Activated T-cell treated with anti-CD3 and anti-CD28 coated beads, Interleukin-2, amount 50 U/mL, for 72 hours (primary cell): Measurements from ENCODE around the gene TMEM95. TPM values are rescaled to one million over a fixed set of nuclear protein-coding genes. Genes with fewer than 3 reads are reported as not detected.

Experiments used
- ATAC-seq, 2 donors: fragments of 150-1000 bp; cut with Tn5 transposase; replicated peaks in 1 of 2; 2 replicates each; pipeline ENCODE4 v1.10.0; 2021; ENCODE audit warnings: moderate library complexity in 2 of 2, mild to moderate bottlenecking in 1 of 2
- DNase-seq, 2 donors: peaks; one replicate each; pipeline ENCODE4 v3.0.0; 2021 to 2022; ENCODE audit warnings: mixed read lengths in 1 of 2
- H3K27ac Mint-ChIP-seq: one replicate; pipeline ENCODE4 v1.8.0; 2022; ENCODE audit warnings: mild to moderate bottlenecking, moderate library complexity, mixed read lengths
- H3K27me3 Mint-ChIP-seq: one replicate; pipeline ENCODE4 v1.8.0; 2022; ENCODE audit warnings: low read depth, mixed read lengths
- H3K36me3 Mint-ChIP-seq, 2 donors: one replicate each; pipeline ENCODE4 v1.8.0; 2022; ENCODE audit warnings: mixed read lengths in 2 of 2, mild to moderate bottlenecking in 1 of 2; ENCODE audit not compliant: insufficient read depth in 2 of 2
- H3K4me1 Mint-ChIP-seq: one replicate; pipeline ENCODE4 v1.8.0; 2022; ENCODE audit warnings: low read depth, mixed read lengths
- H3K4me3 Mint-ChIP-seq, 2 donors: one replicate each; pipeline ENCODE4 v1.8.0; 2022; ENCODE audit warnings: mild to moderate bottlenecking in 2 of 2, mixed read lengths in 2 of 2, moderate library complexity in 2 of 2
- H3K9me3 Mint-ChIP-seq, 2 donors: one replicate each; pipeline ENCODE4 v1.8.0; 2022; ENCODE audit warnings: mixed read lengths in 2 of 2
- total RNA-seq, 2 donors: library from RNA; stranded (reverse); gene quantifications; one replicate each; pipeline ENCODE4 v1.2.3, GENCODE V29; 2022

Gene TMEM95, protein sequence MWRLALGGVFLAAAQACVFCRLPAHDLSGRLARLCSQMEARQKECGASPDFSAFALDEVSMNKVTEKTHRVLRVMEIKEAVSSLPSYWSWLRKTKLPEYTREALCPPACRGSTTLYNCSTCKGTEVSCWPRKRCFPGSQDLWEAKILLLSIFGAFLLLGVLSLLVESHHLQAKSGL
- total RNA-seq, result under 1 TPM in 1 of 2 donors, not detected in 1; 0.34 TPM

- H3K4me3 Mint-ChIP-seq, result peak within 1 kb of the TSS; percentile 29 to 70
- H3K27ac Mint-ChIP-seq, result peak within 1 kb of the TSS; percentile 70
- DNase-seq, result no peak
- H3K36me3 Mint-ChIP-seq, result peaks cover 2 to 4% of the 10 kb centered on the region in 2 donors
- no peak for ATAC-seq
- no peaks in the 10 kb centered on the region for H3K9me3 Mint-ChIP-seq
- peaks cover 37% of the 10 kb centered on the region for H3K4me1 Mint-ChIP-seq
- H3K27me3 Mint-ChIP-seq, result peaks cover 6% of the 10 kb centered on the region
Measured at GRCh38 chr17:7355053-7355452, at the start of gene TMEM95. TSS of gene TMEM95 (plus strand) at chr17:7355156. CDS start at chr17:7355205, 49 bp downstream.

DNA sequence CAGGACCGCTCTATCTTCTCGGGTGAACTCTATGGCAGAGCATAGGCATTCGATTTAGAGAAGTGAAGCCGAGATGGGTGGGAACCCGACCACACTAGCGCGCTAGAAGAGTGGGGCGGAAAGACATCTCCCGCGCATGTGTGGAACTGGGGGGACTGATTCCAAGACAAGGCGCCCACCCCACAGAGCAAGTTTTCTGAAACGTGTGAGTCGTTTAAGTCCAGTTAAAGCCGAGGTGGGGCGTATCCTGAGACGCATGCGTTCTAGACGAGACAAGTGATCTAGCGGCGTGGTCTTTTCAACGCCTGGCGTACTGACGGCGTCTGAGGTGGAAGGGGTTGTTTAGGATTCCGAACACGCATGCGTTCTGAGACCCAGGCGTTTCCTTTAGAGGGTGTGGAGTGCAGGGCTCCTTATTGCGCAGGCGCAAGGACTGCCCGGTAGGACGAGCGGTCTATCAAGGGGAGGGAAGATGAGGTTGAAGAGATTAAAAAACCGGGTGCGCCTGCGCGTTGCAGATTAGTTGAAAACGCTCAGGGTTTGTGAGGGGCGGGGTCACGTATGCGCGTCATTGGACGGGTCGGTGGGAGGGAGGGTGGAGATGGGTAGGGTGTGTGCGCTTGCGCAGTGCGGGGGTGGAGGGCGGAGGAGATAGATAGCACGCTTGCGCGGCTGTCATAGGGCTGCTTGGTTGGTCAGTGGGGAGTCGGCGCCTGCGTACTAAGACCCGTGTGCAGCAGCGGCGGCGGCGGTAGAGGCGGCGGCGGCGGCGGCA, 47.9 kb upstream of the TMEM95 start, which contains the start of gene EIF5A:
Gene EIF5A (plus strand): TSS at position 718 of the 775 bp plus-strand sequence. CDS start 2,008 bp downstream, outside the sequence.
- peaks cover 41% of the 10 kb centered on the region for H3K4me1 Mint-ChIP-seq
- ATAC-seq (peak; percentile 78 to 79), DNase-seq (peak; percentile 100)
- no peaks in the 10 kb centered on the region for H3K9me3 Mint-ChIP-seq
- H3K4me3 Mint-ChIP-seq, result peak within 1 kb of the TSS; percentile 85 to 94
- H3K27ac Mint-ChIP-seq, result peak within 1 kb of the TSS; percentile 91
- H3K36me3 Mint-ChIP-seq, result peaks cover 27 to 32% of the 10 kb centered on the region in 2 donors
- H3K27me3 Mint-ChIP-seq, result no peaks in the 10 kb centered on the region

DNA sequence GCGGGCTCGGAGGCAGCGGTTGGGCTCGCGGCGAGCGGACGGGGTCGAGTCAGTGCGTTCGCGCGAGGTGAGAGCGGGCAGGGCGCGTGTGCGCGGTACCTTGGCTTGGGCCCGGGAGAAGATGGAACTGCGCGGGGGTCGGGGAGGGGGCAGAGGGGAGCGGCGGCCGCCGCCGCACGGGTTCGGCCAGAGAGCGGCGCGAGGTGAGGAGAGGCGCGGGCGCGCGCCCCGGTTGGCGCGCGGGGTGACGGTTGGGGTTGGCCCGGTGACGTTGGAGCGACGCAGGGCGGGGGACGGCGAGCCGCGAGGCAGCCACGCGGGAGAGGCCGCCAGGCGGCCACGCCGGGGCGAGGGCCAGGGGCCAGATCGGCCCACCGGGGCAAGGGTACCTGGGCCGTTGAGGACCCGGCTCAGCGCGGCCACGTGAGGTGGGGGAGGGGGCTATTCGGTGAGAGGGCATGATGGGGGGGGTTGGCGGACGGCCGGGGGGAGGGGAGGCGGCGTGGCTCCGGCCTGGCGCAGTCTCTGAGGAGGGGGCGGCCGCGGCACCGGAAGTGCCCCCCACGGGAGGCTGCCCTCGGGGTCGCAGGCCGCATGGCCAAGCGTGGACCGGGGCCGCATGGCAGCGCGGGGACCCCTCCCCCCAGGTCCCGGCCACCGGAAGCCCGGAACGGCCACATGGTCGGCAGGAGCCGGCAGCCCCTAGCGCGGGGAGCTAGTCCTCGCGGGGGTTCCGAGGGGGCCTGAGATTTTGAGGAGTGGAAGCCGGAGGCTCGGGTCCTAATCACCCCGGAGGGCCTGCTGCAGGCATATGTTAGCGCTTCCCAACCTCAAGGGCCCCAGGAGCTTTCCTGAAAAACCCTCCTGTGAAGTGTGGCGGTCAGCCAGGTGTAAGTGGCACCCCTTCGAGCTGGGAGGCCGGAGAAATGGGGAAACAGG, 47.0 kb upstream of the TMEM95 start:
- H3K36me3 Mint-ChIP-seq, result peaks cover 30 to 38% of the 10 kb centered on the region in 2 donors
- peak overlapping the region; percentile 91 for H3K27ac Mint-ChIP-seq
- H3K27me3 Mint-ChIP-seq, result no peaks in the 10 kb centered on the region
- H3K4me1 Mint-ChIP-seq, result peaks cover 50% of the 10 kb centered on the region
- peak; percentile 10 to 17 for ATAC-seq
- peak overlapping the region; percentile 85 to 94 for H3K4me3 Mint-ChIP-seq
- H3K9me3 Mint-ChIP-seq, result no peaks in the 10 kb centered on the region
- peak; percentile 60 to 67 for DNase-seq

- Mint-ChIP-seq H3K36me3 (peaks cover 30 to 38% of the 10 kb centered on the region in 2 donors), H3K4me1 (peaks cover 58% of the 10 kb centered on the region), H3K9me3 (no peaks in the 10 kb centered on the region)
Measured at GRCh38 chr17:7308625-7309433, 46.1 kb upstream of the TMEM95 start.

GRCh38 chr17:7309628-7310027, 45.3 kb upstream of the TMEM95 start:
- H3K27me3 Mint-ChIP-seq, result no peaks in the 10 kb centered on the region
- no peak for DNase-seq
- H3K27ac Mint-ChIP-seq, result peak overlapping the region; percentile 81
- H3K36me3 Mint-ChIP-seq, result peaks cover 30 to 38% of the 10 kb centered on the region in 2 donors
- no peaks in the 10 kb centered on the region for H3K9me3 Mint-ChIP-seq
- ATAC-seq, result no peak
- peak overlapping the region; percentile 85 to 94 for H3K4me3 Mint-ChIP-seq
- peaks cover 66% of the 10 kb centered on the region for H3K4me1 Mint-ChIP-seq

More at GRCh38 chr17:7308625-7309433, 46.1 kb upstream of the TMEM95 start:
- peak; percentile 38 to 40 for ATAC-seq
- Mint-ChIP-seq H3K27ac (peak overlapping the region; percentile 81), H3K27me3 (no peaks in the 10 kb centered on the region), H3K4me3 (peak overlapping the region; percentile 85 to 94)
- peak; percentile 74 to 85 for DNase-seq

DNA sequence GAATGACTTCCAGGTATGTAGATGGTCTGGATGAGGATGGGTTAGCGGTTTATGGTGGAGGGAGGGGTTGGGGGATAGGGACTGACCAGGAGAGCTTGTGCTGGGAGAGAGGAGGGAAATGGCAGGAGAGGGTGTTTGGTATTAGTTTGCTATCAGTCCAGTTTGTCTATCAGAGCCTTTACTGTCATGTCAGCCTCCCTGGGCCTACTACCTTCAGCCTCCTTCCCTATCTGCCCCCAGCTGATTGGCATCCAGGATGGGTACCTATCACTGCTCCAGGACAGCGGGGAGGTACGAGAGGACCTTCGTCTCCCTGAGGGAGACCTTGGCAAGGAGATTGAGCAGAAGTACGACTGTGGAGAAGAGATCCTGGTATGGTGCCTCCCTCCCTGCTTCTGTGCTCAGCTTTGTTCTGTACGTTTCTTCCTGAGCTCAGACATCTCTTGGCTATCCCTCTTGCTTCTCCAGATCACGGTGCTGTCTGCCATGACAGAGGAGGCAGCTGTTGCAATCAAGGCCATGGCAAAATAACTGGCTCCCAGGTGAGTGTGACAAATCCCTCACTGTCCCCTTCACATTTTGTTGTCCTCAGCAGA, 43.7 kb upstream of the TMEM95 start:
- Mint-ChIP-seq H3K27ac (peak overlapping the region; percentile 87), H3K4me1 (peaks cover 77% of the 10 kb centered on the region), H3K9me3 (no peaks in the 10 kb centered on the region), H3K4me3 (peak overlapping the region; percentile 85 to 94), H3K36me3 (peaks cover 30 to 38% of the 10 kb centered on the region in 2 donors), H3K27me3 (no peaks in the 10 kb centered on the region)
- no peak for DNase-seq
- no peak for ATAC-seq

GRCh38 chr17:7312432-7313087, 42.4 kb upstream of the TMEM95 start:
- ATAC-seq (no peak), DNase-seq (no peak)
- Mint-ChIP-seq H3K36me3 (peaks cover 30 to 41% of the 10 kb centered on the region in 2 donors), H3K27ac (peak overlapping the region; percentile 18), H3K4me1 (peaks cover 75% of the 10 kb centered on the region), H3K27me3 (no peaks in the 10 kb centered on the region), H3K4me3 (peak overlapping the region; percentile 8 to 24), H3K9me3 (no peaks in the 10 kb centered on the region)

GRCh38 chr17:7313088-7313889, 41.7 kb upstream of the TMEM95 start:
- Mint-ChIP-seq H3K27ac (peak overlapping the region; percentile 18), H3K4me3 (peak overlapping the region; percentile 7 to 90), H3K36me3 (peaks cover 30 to 40% of the 10 kb centered on the region in 2 donors), H3K27me3 (no peaks in the 10 kb centered on the region), H3K9me3 (no peaks in the 10 kb centered on the region), H3K4me1 (peaks cover 75% of the 10 kb centered on the region)
- DNase-seq, result no peak
- no peak for ATAC-seq

GRCh38 chr17:7313890-7314718, 40.9 kb upstream of the TMEM95 start:
- Mint-ChIP-seq H3K27ac (peak overlapping the region; percentile 92), H3K4me3 (peak overlapping the region; percentile 90 to 96), H3K27me3 (no peaks in the 10 kb centered on the region), H3K4me1 (peaks cover 70% of the 10 kb centered on the region), H3K9me3 (no peaks in the 10 kb centered on the region), H3K36me3 (peaks cover 26 to 33% of the 10 kb centered on the region in 2 donors)
- DNase-seq (no peak), ATAC-seq (no peak)
